GM12878 (cell line): Measurements from ENCODE around the gene PLSCR4.

ENCODE experiments used
- CBFB ChIP-seq: IDR thresholded peaks from 2 replicates; pipeline ENCODE4 v1.6.1; 2016; ENCODE audit warnings: antibody characterized with exemption, low read depth
- CTCF ChIP-seq, 3 experiments: IDR thresholded peaks in 2 of 3; conservative IDR thresholded peaks in 1 of 3; 2 replicates each; pipeline ENCODE4 v1.5.1; 2011; ENCODE audit warnings: low read depth in 3 of 3, low read length in 3 of 3, mild to moderate bottlenecking in 3 of 3, control low read depth in 2 of 3, moderate library complexity in 2 of 3, inconsistent platforms in 1 of 3, mixed read lengths in 1 of 3; ENCODE audit not compliant: control insufficient read depth in 2 of 3, insufficient read depth in 1 of 3; ENCODE audit errors: extremely low read depth in 1 of 3
- POLR2A ChIP-seq: IDR thresholded peaks from 2 replicates; pipeline ENCODE4 v1.6.1; 2011; ENCODE audit warnings: low read depth, mild to moderate bottlenecking, low read length
- RAD51 ChIP-seq: fragments of 450-650 bp; IDR thresholded peaks from 2 replicates; pipeline ENCODE4 v1.6.1; 2016; ENCODE audit warnings: moderate library complexity, mild to moderate bottlenecking, inconsistent platforms
- REST ChIP-seq: IDR thresholded peaks from 2 replicates; pipeline ENCODE4 v1.6.1; 2012; ENCODE audit warnings: mild to moderate bottlenecking, low read depth, low read length
- SUPT20H ChIP-seq: IDR thresholded peaks from 2 replicates; pipeline ENCODE4 v1.6.1; 2011; ENCODE audit warnings: low read depth, mild to moderate bottlenecking, low read length, moderate library complexity, borderline replicate concordance; ENCODE audit not compliant: control insufficient read depth

DNA sequence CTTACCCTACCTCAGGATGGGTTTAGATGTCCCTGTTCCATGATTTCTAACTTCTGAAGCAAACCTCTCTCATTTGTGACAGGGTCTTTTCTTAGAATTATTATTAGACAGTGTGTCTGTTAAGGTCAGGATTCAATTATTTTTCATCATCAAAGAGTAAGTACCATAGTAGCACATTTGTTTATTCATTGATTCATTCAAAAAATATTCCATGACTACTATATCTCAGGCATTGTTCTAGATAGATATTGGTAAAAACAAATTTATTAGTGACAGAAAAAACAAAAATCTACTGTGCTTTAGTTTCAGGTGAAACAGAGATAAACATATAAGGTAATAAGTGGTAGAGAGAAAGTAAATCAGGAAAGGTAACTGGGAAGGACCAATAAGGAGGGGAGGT lies 86.4 kb downstream of the PLSCR4 start:
- TF ChIP-seq RAD51 (no peak), CBFB (no peak), CTCF (IDR thresholded peaks at IDR 0.05 in 2 of 3, conservative IDR thresholded peaks at IDR 0.05 in 1 of 3; ENCODE audit: control insufficient read depth in 2 of 3, extremely low read depth in 1 of 3, insufficient read depth in 1 of 3, low read depth in 3 of 3, low read length in 3 of 3) (no peak), SUPT20H (no peak), REST (no peak), POLR2A (no peak)
